SHP77 treated with DMSO at 0.1 percent for 48 hours (cell line): ENCODE data around the gene GIMAP6.
"Not testable (repeated sequence)": the region's sequence is repeated elsewhere in the genome, so short reads cannot be mapped to it uniquely, and the experiment has no call there.

Experiments
- DNase-seq: peaks from one replicate; lab custom pipeline; 2025; lab: John Stamatoyannopoulos, UW

Gene GIMAP6

GRCh38 chr7:150645259-150646020, 13.3 kb upstream of the GIMAP6 start:
- DNase-seq = no peak

- no peak for DNase-seq
Observed at GRCh38 chr7:150642926-150643325, 10.7 kb upstream of the GIMAP6 start.

GRCh38 chr7:150641854-150642253, 9.7 kb upstream of the GIMAP6 start:
- DNase-seq = no peak

- no peak for DNase-seq
Observed at GRCh38 chr7:150633926-150634325, 1.7 kb upstream of the GIMAP6 start.

- no peak for DNase-seq
Observed at GRCh38 chr7:150631084-150631826, 930 bp downstream of the GIMAP6 start.

GRCh38 chr7:150629347-150629746, 2.8 kb downstream of the GIMAP6 start:
- no peak for DNase-seq

GRCh38 chr7:150627959-150628358, 4.2 kb downstream of the GIMAP6 start:
- DNase-seq = no peak

- no peak for DNase-seq
Observed at GRCh38 chr7:150626696-150627095, 5.5 kb downstream of the GIMAP6 start.

- DNase-seq = no peak
Observed at GRCh38 chr7:150621376-150621775, 10.8 kb downstream of the GIMAP6 start.

- no peak for DNase-seq
Observed at GRCh38 chr7:150620617-150621371, 11.4 kb downstream of the GIMAP6 start.

GRCh38 chr7:150620061-150620460, 12.1 kb downstream of the GIMAP6 start:
- DNase-seq = no peak

- not testable (repeated sequence) for DNase-seq
Observed at GRCh38 chr7:150615221-150615755, 16.9 kb downstream of the GIMAP6 start.

- not testable (repeated sequence) for DNase-seq
Observed at GRCh38 chr7:150614426-150614825, 17.8 kb downstream of the GIMAP6 start.

GRCh38 chr7:150613880-150614279, 18.3 kb downstream of the GIMAP6 start:
- no peak for DNase-seq

- DNase-seq = no peak
Observed at GRCh38 chr7:150612925-150613324, 19.3 kb downstream of the GIMAP6 start.

GRCh38 chr7:150610233-150610632, 22.0 kb downstream of the GIMAP6 start:
- no peak for DNase-seq

GRCh38 chr7:150603600-150603999, 28.6 kb downstream of the GIMAP6 start:
- DNase-seq = not testable (repeated sequence)

- no peak for DNase-seq
Observed at GRCh38 chr7:150595361-150595760, 36.8 kb downstream of the GIMAP6 start.

GRCh38 chr7:150594805-150595204, 37.4 kb downstream of the GIMAP6 start:
- DNase-seq = no peak

- DNase-seq = no peak
Observed at GRCh38 chr7:150587551-150587950, 44.6 kb downstream of the GIMAP6 start.

- DNase-seq = no peak
Observed at GRCh38 chr7:150586785-150587152, 45.4 kb downstream of the GIMAP6 start.

- DNase-seq = no peak
Observed at GRCh38 chr7:150586068-150586784, 46.0 kb downstream of the GIMAP6 start.
